ENCODE measurements around the gene SLC52A3. TPM values are rescaled to one million over a fixed set of nuclear protein-coding genes. Genes with fewer than 3 reads are reported as not detected.
A peak's percentile ranks its signal among the peaks of the same experiment; 100 is the strongest.

Gene SLC52A3
- polyA plus RNA-seq, 1 donor from 2014 or later: not detected

- Histone ChIP-seq H3K4me2 (ENCODE audit: low read length) (no peak overlapping the region), H3K79me2 (replicated peaks; ENCODE audit: insufficient read depth, low read length) (no peaks in the 10 kb centered on the region), H3K27me3 (ENCODE audit: insufficient read depth, low read depth, low read length) (no peaks in the 10 kb centered on the region), H4K20me1 (ENCODE audit: insufficient read depth) (no peaks in the 10 kb centered on the region), H3K9ac (ENCODE audit: low read length) (no peak overlapping the region), H3K4me3 (ENCODE audit: low read length) (no peak overlapping the region), H3K9me2 (ENCODE audit: insufficient read depth, low read length) (no peaks in the 10 kb centered on the region), H3F3A (ENCODE audit: insufficient read depth, low read length, poor library complexity, severe bottlenecking) (no peaks in the 10 kb centered on the region), H3K36me3 (ENCODE audit: insufficient read depth, low read length) (no peaks in the 10 kb centered on the region), H3K9me3 (ENCODE audit: low read length) (no peaks in the 10 kb centered on the region), H3K27ac (ENCODE audit: low read length) (no peak overlapping the region), H2AFZ (ENCODE audit: low read depth, low read length) (no peak overlapping the region)
- TF ChIP-seq EZH2 (IDR thresholded peaks at IDR 0.05; ENCODE audit: borderline replicate concordance, insufficient read depth, low read length, poor library complexity, severe bottlenecking): no peak
- TF ChIP-seq TAF1 (IDR thresholded peaks at IDR 0.05; ENCODE audit: low read depth): no peak
- TF ChIP-seq EP300 (conservative IDR thresholded peaks at IDR 0.05; ENCODE audit: poor library complexity, severe bottlenecking): no peak
- TF ChIP-seq CTCF (IDR thresholded peaks at IDR 0.05; ENCODE audit: poor library complexity, severe bottlenecking): no peak
- no peak for TF ChIP-seq RAD21 (conservative IDR thresholded peaks at IDR 0.05)
- TF ChIP-seq POLR2AphosphoS5 (IDR thresholded peaks at IDR 0.05): peak; percentile 13
- TF ChIP-seq SMC3 (conservative IDR thresholded peaks at IDR 0.05; ENCODE audit: poor library complexity): no peak
- TF ChIP-seq, protein P1, sequence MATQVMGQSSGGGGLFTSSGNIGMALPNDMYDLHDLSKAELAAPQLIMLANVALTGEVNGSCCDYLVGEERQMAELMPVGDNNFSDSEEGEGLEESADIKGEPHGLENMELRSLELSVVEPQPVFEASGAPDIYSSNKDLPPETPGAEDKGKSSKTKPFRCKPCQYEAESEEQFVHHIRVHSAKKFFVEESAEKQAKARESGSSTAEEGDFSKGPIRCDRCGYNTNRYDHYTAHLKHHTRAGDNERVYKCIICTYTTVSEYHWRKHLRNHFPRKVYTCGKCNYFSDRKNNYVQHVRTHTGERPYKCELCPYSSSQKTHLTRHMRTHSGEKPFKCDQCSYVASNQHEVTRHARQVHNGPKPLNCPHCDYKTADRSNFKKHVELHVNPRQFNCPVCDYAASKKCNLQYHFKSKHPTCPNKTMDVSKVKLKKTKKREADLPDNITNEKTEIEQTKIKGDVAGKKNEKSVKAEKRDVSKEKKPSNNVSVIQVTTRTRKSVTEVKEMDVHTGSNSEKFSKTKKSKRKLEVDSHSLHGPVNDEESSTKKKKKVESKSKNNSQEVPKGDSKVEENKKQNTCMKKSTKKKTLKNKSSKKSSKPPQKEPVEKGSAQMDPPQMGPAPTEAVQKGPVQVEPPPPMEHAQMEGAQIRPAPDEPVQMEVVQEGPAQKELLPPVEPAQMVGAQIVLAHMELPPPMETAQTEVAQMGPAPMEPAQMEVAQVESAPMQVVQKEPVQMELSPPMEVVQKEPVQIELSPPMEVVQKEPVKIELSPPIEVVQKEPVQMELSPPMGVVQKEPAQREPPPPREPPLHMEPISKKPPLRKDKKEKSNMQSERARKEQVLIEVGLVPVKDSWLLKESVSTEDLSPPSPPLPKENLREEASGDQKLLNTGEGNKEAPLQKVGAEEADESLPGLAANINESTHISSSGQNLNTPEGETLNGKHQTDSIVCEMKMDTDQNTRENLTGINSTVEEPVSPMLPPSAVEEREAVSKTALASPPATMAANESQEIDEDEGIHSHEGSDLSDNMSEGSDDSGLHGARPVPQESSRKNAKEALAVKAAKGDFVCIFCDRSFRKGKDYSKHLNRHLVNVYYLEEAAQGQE (IDR thresholded peaks at IDR 0.05; ENCODE audit: borderline replicate concordance): no peak
These were observed 48.5 kb downstream of the SLC52A3 start for GRCh38 chr20:719816-720215.

- H3K27me3 ChIP-seq (ENCODE audit: insufficient read depth, low read depth, low read length): no peaks in the 10 kb centered on the region
- no peaks in the 10 kb centered on the region for H4K20me1 ChIP-seq (ENCODE audit: insufficient read depth)
- H3K36me3 ChIP-seq (ENCODE audit: insufficient read depth, low read length): no peaks in the 10 kb centered on the region
- H2AFZ ChIP-seq (ENCODE audit: low read depth, low read length): no peak overlapping the region
- H3K9me3 ChIP-seq (ENCODE audit: low read length): no peaks in the 10 kb centered on the region
- TF ChIP-seq MXI1 (conservative IDR thresholded peaks at IDR 0.05; ENCODE audit: poor library complexity, severe bottlenecking) (no peak), POLR2AphosphoS5 (IDR thresholded peaks at IDR 0.05) (no peak), EZH2 (IDR thresholded peaks at IDR 0.05; ENCODE audit: borderline replicate concordance, insufficient read depth, low read length, poor library complexity, severe bottlenecking) (no peak), RAD21 (conservative IDR thresholded peaks at IDR 0.05) (no peak), CTCF (IDR thresholded peaks at IDR 0.05; ENCODE audit: poor library complexity, severe bottlenecking) (no peak), TAF1 (IDR thresholded peaks at IDR 0.05; ENCODE audit: low read depth) (no peak), SMC3 (conservative IDR thresholded peaks at IDR 0.05; ENCODE audit: poor library complexity) (no peak), EP300 (conservative IDR thresholded peaks at IDR 0.05; ENCODE audit: poor library complexity, severe bottlenecking) (no peak)
- TF ChIP-seq, protein P1 (IDR thresholded peaks at IDR 0.05; ENCODE audit: borderline replicate concordance): no peak
- H3K79me2 ChIP-seq (replicated peaks; ENCODE audit: insufficient read depth, low read length): no peaks in the 10 kb centered on the region
- H3K27ac ChIP-seq (ENCODE audit: low read length): no peak overlapping the region
- no peak overlapping the region for H3K4me2 ChIP-seq (ENCODE audit: low read length)
- H3F3A ChIP-seq (ENCODE audit: insufficient read depth, low read length, poor library complexity, severe bottlenecking): no peaks in the 10 kb centered on the region
- H3K9me2 ChIP-seq (ENCODE audit: insufficient read depth, low read length): no peaks in the 10 kb centered on the region
- no peak overlapping the region for H3K9ac ChIP-seq (ENCODE audit: low read length)
- H3K4me3 ChIP-seq (ENCODE audit: low read length): no peak overlapping the region
These were observed 49.2 kb downstream of the SLC52A3 start for GRCh38 chr20:719068-719467.
